Upper lobe of left lung (tissue), 6 donors: ENCODE results near the gene LCORL. TPM values are rescaled to one million over a fixed set of nuclear protein-coding genes. Genes with fewer than 3 reads are reported as not detected.

Source experiments
- ATAC-seq, 2 donors: fragments of 200-7000 bp; cut with Tn5 transposase; one replicate each; pipeline ENCODE4 v1.9.1; 2022; ENCODE audit warnings: mild to moderate bottlenecking in 2 of 2, moderate library complexity in 2 of 2; ENCODE audit not compliant: low FRiP score in 2 of 2
- DNase-seq, 2 donors: peaks; one replicate each; pipeline ENCODE4 v3.0.0-alpha.2; 2019 to 2020
- H3K27ac ChIP-seq, 4 donors: fragments of 200-600 bp; sonication (generic); one replicate each; pipeline ENCODE4 v1.5.1; 2016 to 2019
- H3K27me3 ChIP-seq, 4 donors: fragments of 200-600 bp; sonication (generic); one replicate each; pipeline ENCODE4 v1.5.1; 2017 to 2019
- H3K36me3 ChIP-seq, 4 donors: fragments of 200-600 bp; sonication (generic); one replicate each; pipeline ENCODE4 v1.5.1; 2016 to 2019
- H3K4me1 ChIP-seq, 4 donors: fragments of 200-600 bp; sonication (generic); one replicate each; pipeline ENCODE4 v1.5.1; 2018 to 2019
- H3K4me3 ChIP-seq, 4 donors: fragments of 200-600 bp; sonication (generic); one replicate each; pipeline ENCODE4 v1.5.1; 2017 to 2019; ENCODE audit warnings: mild to moderate bottlenecking in 2 of 4, moderate library complexity in 1 of 4
- H3K9me3 ChIP-seq, 4 donors: fragments of 200-600 bp; sonication (generic); one replicate each; pipeline ENCODE4 v1.5.1; 2018 to 2019
- CTCF ChIP-seq, 6 experiments: fragments of 450-650 bp in 4 of 6; fragments of 200-600 bp in 2 of 6; sonication (generic) in 2 of 6; IDR thresholded peaks; one replicate each; pipeline ENCODE4 v1.5.1; 2016 to 2019; ENCODE audit warnings: antibody characterized with exemption in 6 of 6
- EP300 ChIP-seq, 4 donors: sonication (generic); formaldehyde crosslinking; IDR thresholded peaks; one replicate each; pipeline ENCODE4 v1.5.1; 2017; ENCODE audit warnings: antibody characterized with exemption in 4 of 4, control low read depth in 2 of 4
- POLR2A ChIP-seq, 4 donors: fragments of 450-650 bp; IDR thresholded peaks; one replicate each; pipeline ENCODE4 v1.5.1; 2016 to 2017; ENCODE audit warnings: antibody characterized with exemption in 4 of 4, mild to moderate bottlenecking in 2 of 4
- POLR2AphosphoS5 ChIP-seq, 2 donors: sonication (generic); formaldehyde crosslinking; IDR thresholded peaks; one replicate each; pipeline ENCODE4 v1.5.1; 2017; ENCODE audit warnings: antibody characterized with exemption in 2 of 2
- WGBS, 2 donors: methylation state at CpG; one replicate each; pipeline ENCODE4 v1.1.5; 2017 to 2018; 5-methylcytosine and 5-hydroxymethylcytosine counted together
- total RNA-seq, 6 donors: library from RNA; depleted of rRNA in 4 of 6; stranded (reverse); fragments of >200 nt in 4 of 6; gene quantifications; one replicate each; pipeline versions ENCODE4 v1.1.0 to v1.2.1, GENCODE V29; 2016 to 2021
- donor health status: DM: no; HTN: no; CAD: no; lungs with moderate emphysema.
- donor health status: DM: no; HTN: yes; CAD: no; lungs with severe emphysema.

Gene LCORL
- total RNA-seq, 6 donors from 2014 or later = 12.5 to 33.5 (median 19.6) TPM

GRCh38 chr4:17809667-17810066 lies 211.9 kb downstream of the LCORL start:
- TF ChIP-seq CTCF (IDR thresholded peaks at IDR 0.05) (no peak), POLR2AphosphoS5 (IDR thresholded peaks at IDR 0.05) (no peak), EP300 (IDR thresholded peaks at IDR 0.05) (no peak), POLR2A (IDR thresholded peaks at IDR 0.05) (no peak)
- DNase-seq = no peak
- 3 to 4% methylated on average over 7 of the region's 7 CpGs for WGBS, 2 donors
- H3K27me3 ChIP-seq = no peaks in the 10 kb centered on the region
- H3K27ac ChIP-seq = peak overlapping the region; percentile 95 to 97 (median 96)
- peak overlapping the region; percentile 57 to 90 (median 79) for H3K4me3 ChIP-seq
- H3K9me3 ChIP-seq = no peaks in the 10 kb centered on the region
- H3K36me3 ChIP-seq = peaks cover 0 to 3% (median under 1%) of the 10 kb centered on the region in 4 donors
- peaks cover 34 to 43% (median 37%) of the 10 kb centered on the region in 4 donors for H3K4me1 ChIP-seq
- no peak for ATAC-seq

- Histone ChIP-seq H3K9me3 (no peaks in the 10 kb centered on the region), H3K27ac (no peak overlapping the region), H3K4me3 (peak overlapping the region in 2 of 4 donors; percentile 5 to 12), H3K4me1 (peaks cover 34 to 43% (median 37%) of the 10 kb centered on the region in 4 donors), H3K36me3 (peaks cover 6 to 23% (median 22%) of the 10 kb centered on the region in 4 donors), H3K27me3 (no peaks in the 10 kb centered on the region)
- 45 to 56% methylated on average over 6 of the region's 6 CpGs for WGBS, 2 donors
- TF ChIP-seq POLR2AphosphoS5 (IDR thresholded peaks at IDR 0.05) (no peak), CTCF (IDR thresholded peaks at IDR 0.05) (no peak), POLR2A (IDR thresholded peaks at IDR 0.05) (no peak), EP300 (IDR thresholded peaks at IDR 0.05) (no peak)
- ATAC-seq = no peak
- no peak for DNase-seq
Measured at GRCh38 chr4:17807446-17807845, 214.1 kb downstream of the LCORL start.

- Histone ChIP-seq H3K9me3 (no peaks in the 10 kb centered on the region), H3K4me1 (peaks cover 28 to 36% (median 31%) of the 10 kb centered on the region in 4 donors), H3K4me3 (no peak overlapping the region), H3K36me3 (peaks cover 6 to 34% (median 24%) of the 10 kb centered on the region in 4 donors), H3K27ac (no peak overlapping the region), H3K27me3 (no peaks in the 10 kb centered on the region)
- ATAC-seq (no peak), DNase-seq (no peak)
- TF ChIP-seq POLR2AphosphoS5 (IDR thresholded peaks at IDR 0.05) (no peak), CTCF (IDR thresholded peaks at IDR 0.05) (no peak), POLR2A (IDR thresholded peaks at IDR 0.05) (no peak), EP300 (IDR thresholded peaks at IDR 0.05) (no peak)
- WGBS, 2 donors = 86 to 93% methylated on average over 3 of the region's 3 CpGs
Measured at GRCh38 chr4:17805580-17806155, 215.9 kb downstream of the LCORL start.

- ATAC-seq (no peak), DNase-seq (no peak)
- Histone ChIP-seq H3K4me3 (no peak overlapping the region), H3K36me3 (peaks cover 0 to 36% (median 6%) of the 10 kb centered on the region in 4 donors), H3K9me3 (no peaks in the 10 kb centered on the region), H3K27ac (no peak overlapping the region), H3K4me1 (no peaks in the 10 kb centered on the region), H3K27me3 (no peaks in the 10 kb centered on the region)
- TF ChIP-seq CTCF (IDR thresholded peaks at IDR 0.05) = no peak
- TF ChIP-seq POLR2A (IDR thresholded peaks at IDR 0.05) = no peak
- WGBS, 2 donors = 95 to 97% methylated on average over 1 of the region's 1 CpG
Measured at GRCh38 chr4:17797808-17798207, 223.7 kb downstream of the LCORL start.

GRCh38 chr4:17794730-17795129 lies 226.8 kb downstream of the LCORL start:
- TF ChIP-seq CTCF (IDR thresholded peaks at IDR 0.05) (no peak), EP300 (IDR thresholded peaks at IDR 0.05) (no peak), POLR2AphosphoS5 (IDR thresholded peaks at IDR 0.05) (no peak)
- Histone ChIP-seq H3K27me3 (no peaks in the 10 kb centered on the region), H3K9me3 (no peaks in the 10 kb centered on the region), H3K4me3 (no peak overlapping the region), H3K36me3 (peaks cover 0 to 18% (median 4%) of the 10 kb centered on the region in 4 donors), H3K27ac (no peak overlapping the region), H3K4me1 (no peaks in the 10 kb centered on the region)
- DNase-seq = no peak
- ATAC-seq = no peak
- WGBS, 2 donors = 64 to 66% methylated on average over 1 of the region's 1 CpG
